Loucy (cell line): Measurements from ENCODE around the gene FXYD6.

Experiments used
- H2AFZ ChIP-seq: fragments of 200-600 bp; sonication (generic); 2 replicates; pipeline ENCODE4 v1.6.0; 2016; ENCODE audit warnings: antibody characterized with exemption, mild to moderate bottlenecking, low read length, moderate library complexity
- H3F3A ChIP-seq: fragments of 200-600 bp; 2 replicates; pipeline ENCODE4 v1.6.0; 2016; ENCODE audit warnings: antibody characterized with exemption, low read depth, mild to moderate bottlenecking
- H3K27me3 ChIP-seq: fragments of 200-600 bp; sonication (generic); 2 replicates; pipeline ENCODE4 v1.6.1; 2014; ENCODE audit warnings: low read length, mild to moderate bottlenecking; ENCODE audit not compliant: insufficient read depth, poor library complexity, severe bottlenecking
- H3K36me3 ChIP-seq: fragments of 200-600 bp; sonication (generic); 2 replicates; pipeline ENCODE4 v1.6.1; 2016; ENCODE audit warnings: low read length; ENCODE audit not compliant: insufficient read depth
- H3K4me1 ChIP-seq: fragments of 200-600 bp; sonication (generic); 2 replicates; pipeline ENCODE4 v1.5.1; 2014; ENCODE audit warnings: low read length, mild to moderate bottlenecking; ENCODE audit not compliant: insufficient read depth, poor library complexity, severe bottlenecking
- H3K4me2 ChIP-seq: fragments of 200-600 bp; sonication (generic); 2 replicates; pipeline ENCODE4 v1.6.0; 2014; ENCODE audit warnings: antibody characterized with exemption, low read length, low read depth, mild to moderate bottlenecking; ENCODE audit not compliant: poor library complexity, severe bottlenecking
- H3K4me3 ChIP-seq: fragments of 200-600 bp; sonication (generic); 2 replicates; pipeline ENCODE4 v1.5.1; 2014; ENCODE audit warnings: low read length, mild to moderate bottlenecking, mixed read lengths; ENCODE audit not compliant: poor library complexity, severe bottlenecking
- H3K79me2 ChIP-seq: fragments of 200-600 bp; sonication (generic); 2 replicates; pipeline ENCODE4 v1.6.1; 2014; ENCODE audit warnings: low read length; ENCODE audit not compliant: insufficient read depth
- H3K9ac ChIP-seq: fragments of 200-600 bp; sonication (generic); 2 replicates; pipeline ENCODE4 v1.6.0; 2014; ENCODE audit warnings: mild to moderate bottlenecking, low read depth, low read length, moderate library complexity; ENCODE audit not compliant: poor library complexity, severe bottlenecking
- H3K9me2 ChIP-seq: fragments of 200-600 bp; sonication (generic); replicated peaks from 2 replicates; pipeline ENCODE4 v1.6.1; 2016; ENCODE audit warnings: low read depth, low read length, mixed read lengths
- H3K9me3 ChIP-seq: fragments of 200-600 bp; sonication (generic); 2 replicates; pipeline ENCODE4 v1.6.1; 2014; ENCODE audit warnings: mild to moderate bottlenecking, antibody characterized with exemption, low read length, low read depth; ENCODE audit not compliant: insufficient read depth
- H4K20me1 ChIP-seq: fragments of 200-600 bp; sonication (generic); 2 replicates; pipeline ENCODE4 v1.6.0; 2014; ENCODE audit warnings: antibody characterized with exemption, low read length, mild to moderate bottlenecking; ENCODE audit not compliant: insufficient read depth, poor library complexity, severe bottlenecking
- CTCF ChIP-seq: fragments of 200-600 bp; sonication (generic); conservative IDR thresholded peaks from 2 replicates; pipeline ENCODE4 v1.5.1; 2014; ENCODE audit warnings: mild to moderate bottlenecking, antibody characterized with exemption, low read length
- EZH2phosphoT487 ChIP-seq: fragments of 200-600 bp; IDR thresholded peaks from 2 replicates; pipeline ENCODE4 v1.6.1; 2018; ENCODE audit warnings: antibody characterized with exemption, mild to moderate bottlenecking, moderate library complexity, borderline replicate concordance

Gene FXYD6

GRCh38 chr11:117901601-117902000 is 25.1 kb upstream of the FXYD6 start:
- Histone ChIP-seq H4K20me1 (no peaks in the 10 kb centered on the region), H3K4me3 (no peak overlapping the region), H3F3A (no peaks in the 10 kb centered on the region), H3K9me3 (no peaks in the 10 kb centered on the region), H3K79me2 (no peaks in the 10 kb centered on the region), H3K36me3 (no peaks in the 10 kb centered on the region), H3K9me2 (no peaks in the 10 kb centered on the region), H3K4me2 (no peak overlapping the region), H3K27me3 (no peaks in the 10 kb centered on the region), H3K4me1 (peaks cover 10% of the 10 kb centered on the region), H2AFZ (no peak overlapping the region), H3K9ac (no peak overlapping the region)
- TF ChIP-seq CTCF, result no peak
- no peak for TF ChIP-seq EZH2phosphoT487

- Histone ChIP-seq H3K27me3 (no peaks in the 10 kb centered on the region), H3K79me2 (no peaks in the 10 kb centered on the region), H3K9me3 (no peaks in the 10 kb centered on the region), H3K9me2 (no peaks in the 10 kb centered on the region), H3K4me1 (peaks cover 10% of the 10 kb centered on the region), H3K9ac (no peak overlapping the region), H2AFZ (no peak overlapping the region), H3F3A (no peaks in the 10 kb centered on the region), H4K20me1 (no peaks in the 10 kb centered on the region), H3K4me2 (no peak overlapping the region), H3K4me3 (no peak overlapping the region), H3K36me3 (no peaks in the 10 kb centered on the region)
- TF ChIP-seq EZH2phosphoT487 (no peak), CTCF (no peak)
Observed at GRCh38 chr11:117900720-117901440, 24.4 kb upstream of the FXYD6 start.

- no peaks in the 10 kb centered on the region for H3K9me2 ChIP-seq
Observed at GRCh38 chr11:117900121-117900648, 23.7 kb upstream of the FXYD6 start.

More at GRCh38 chr11:117900121-117900648, 23.7 kb upstream of the FXYD6 start:
- peaks cover 10% of the 10 kb centered on the region for H3K4me1 ChIP-seq
- no peaks in the 10 kb centered on the region for H3K36me3 ChIP-seq
- no peak overlapping the region for H2AFZ ChIP-seq
- H4K20me1 ChIP-seq, result no peaks in the 10 kb centered on the region
- TF ChIP-seq CTCF (no peak), EZH2phosphoT487 (no peak)
- no peaks in the 10 kb centered on the region for H3K9me3 ChIP-seq
- H3K9ac ChIP-seq, result no peak overlapping the region
- no peak overlapping the region for H3K4me3 ChIP-seq
- no peak overlapping the region for H3K4me2 ChIP-seq
- no peaks in the 10 kb centered on the region for H3F3A ChIP-seq
- H3K79me2 ChIP-seq, result no peaks in the 10 kb centered on the region
- H3K27me3 ChIP-seq, result no peaks in the 10 kb centered on the region
